ENCODE data around the gene PRODH.

The PRODH gene

GRCh38 chr22:18927573-18927972 is 8.5 kb downstream of the PRODH start:
- Histone ChIP-seq H3K9me3 (ENCODE audit: control insufficient read depth, insufficient read depth, low read depth, low read length) (no peaks in the 10 kb centered on the region), H3K4me3 (ENCODE audit: low read depth, low read length) (no peak overlapping the region), H3K27ac (ENCODE audit: extremely low read depth, low read depth, low read length) (no peak overlapping the region), H3K36me3 (ENCODE audit: control insufficient read depth in 2 of 2, insufficient read depth in 1 of 2, low read length in 2 of 2) (no peaks in the 10 kb centered on the region), H3K4me1 (ENCODE audit: control insufficient read depth, insufficient read depth, low read length) (no peaks in the 10 kb centered on the region)
- TF ChIP-seq AEBP2 (tag by site-specific recombination; IDR thresholded peaks at IDR 0.05; ENCODE audit: borderline replicate concordance) (no peak), REST (tag by site-specific recombination; IDR thresholded peaks at IDR 0.05) (no peak), ZNF302 (tag by site-specific recombination; IDR thresholded peaks at IDR 0.05; ENCODE audit: low read depth) (no peak), FEZF1 (tag by site-specific recombination; IDR thresholded peaks at IDR 0.05) (no peak), HOXD13 (CRISPR knock-in tag; IDR thresholded peaks at IDR 0.05; ENCODE audit: borderline replicate concordance) (no peak), ZIC2 (tag by site-specific recombination; IDR thresholded peaks at IDR 0.05) (no peak), IKZF3 (tag by site-specific recombination; IDR thresholded peaks at IDR 0.05) (no peak), ZNF174 (tag by site-specific recombination; IDR thresholded peaks at IDR 0.05) (no peak), SP2 (tag by site-specific recombination; IDR thresholded peaks at IDR 0.05) (no peak), PRDM6 (tag by site-specific recombination; IDR thresholded peaks at IDR 0.05) (no peak)
- POLR2A ChIA-PET, result no interaction called here
- CTCF ChIA-PET, result interaction anchor here (0.8 kb wide), 1 partner anchor 18 kb away, joined by 3 read pairs; no protein-coding TSS in a partner anchor

GRCh38 chr22:18927020-18927419 is 9.1 kb downstream of the PRODH start:
- no peaks in the 10 kb centered on the region for H3K36me3 ChIP-seq (ENCODE audit: control insufficient read depth in 2 of 2, insufficient read depth in 1 of 2, low read length in 2 of 2)
- no peak overlapping the region for H3K4me3 ChIP-seq (ENCODE audit: low read depth, low read length)
- ChIA-PET CTCF (no interaction called here), POLR2A (no interaction called here)
- no peak for TF ChIP-seq TRIM28 (IDR thresholded peaks at IDR 0.05; ENCODE audit: borderline replicate concordance, low read length)
- TF ChIP-seq ZBTB26 (tag by site-specific recombination; optimal IDR thresholded peaks at IDR 0.05), result no peak
- TF ChIP-seq ZNF707 (tag by site-specific recombination; IDR thresholded peaks at IDR 0.05), result no peak
- no peak for TF ChIP-seq GLI2 (tag by site-specific recombination; IDR thresholded peaks at IDR 0.05; ENCODE audit: borderline replicate concordance, low read depth)
- no peak for TF ChIP-seq ZNF221 (tag by site-specific recombination; IDR thresholded peaks at IDR 0.05; ENCODE audit: borderline replicate concordance)
- no peak for TF ChIP-seq ZNF394 (tag by site-specific recombination; IDR thresholded peaks at IDR 0.05; ENCODE audit: borderline replicate concordance)
- no peak for TF ChIP-seq KLF10 (tag by site-specific recombination; IDR thresholded peaks at IDR 0.05)
- TF ChIP-seq ZNF558 (tag by site-specific recombination; IDR thresholded peaks at IDR 0.05), result no peak
- no peak for TF ChIP-seq BCL11A (tag by site-specific recombination; IDR thresholded peaks at IDR 0.05; ENCODE audit: low read depth)
- TF ChIP-seq ZNF544 (tag by site-specific recombination; IDR thresholded peaks at IDR 0.05), result no peak
- no peak for TF ChIP-seq GFI1B (tag by site-specific recombination; IDR thresholded peaks at IDR 0.05)
- H3K27ac ChIP-seq (ENCODE audit: extremely low read depth, low read depth, low read length), result no peak overlapping the region
- no peaks in the 10 kb centered on the region for H3K9me3 ChIP-seq (ENCODE audit: control insufficient read depth, insufficient read depth, low read depth, low read length)
- no peaks in the 10 kb centered on the region for H3K4me1 ChIP-seq (ENCODE audit: control insufficient read depth, insufficient read depth, low read length)

Data from HEK293 (cell line).